ENCODE measurements around the gene WDR64.

WDR64 gene

DNA sequence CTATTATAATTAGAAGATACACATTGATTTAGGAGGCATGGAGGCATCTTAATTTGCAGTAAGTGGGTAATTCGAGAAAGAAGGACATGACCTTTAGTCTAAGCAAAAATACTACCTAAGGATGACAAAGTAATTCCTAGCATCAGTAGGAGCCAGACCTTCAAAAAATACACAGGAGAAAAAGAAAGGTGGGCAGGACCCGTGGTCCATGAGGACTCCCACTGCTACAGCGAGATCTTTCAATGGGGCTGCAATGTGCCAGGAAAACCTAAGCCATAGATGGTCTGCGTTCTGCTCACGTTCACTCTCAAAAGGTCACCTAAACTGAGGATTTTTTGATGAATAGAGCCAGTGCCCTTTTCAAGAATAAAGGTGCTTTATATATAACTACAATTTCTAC lies 185.3 kb downstream of the WDR64 start:
- in situ Hi-C loops (cut with HindIII; ENCODE audit: low pct_unique_long_range_greater_than_20kb, low sequenced_read_pairs), result no loop called here
- DNase-seq (ENCODE audit: low read depth in 1 of 2, low spot score in 1 of 2), result no peak
- no peak for TF ChIP-seq JUND (IDR thresholded peaks at IDR 0.05; ENCODE audit: low read depth)

DNA sequence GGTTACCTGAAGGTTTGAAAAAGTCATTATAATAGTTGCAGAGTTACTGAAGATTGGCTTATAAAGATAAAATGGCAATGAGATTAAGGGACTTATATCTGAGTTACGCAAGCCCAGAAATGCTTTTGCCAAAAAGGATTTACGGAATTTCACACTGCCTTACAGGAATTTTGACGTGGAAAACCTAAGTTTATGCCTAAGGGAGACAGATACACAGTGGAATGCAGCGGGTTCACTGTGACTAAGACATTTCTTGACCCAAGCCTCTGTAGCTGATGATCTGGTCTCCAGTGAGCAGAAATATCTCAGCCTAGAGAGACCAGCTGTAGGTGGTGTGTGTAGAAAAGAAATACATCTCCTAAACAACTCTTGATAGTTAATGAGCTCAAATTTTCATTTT lies 185.8 kb downstream of the WDR64 start:
- no peak for TF ChIP-seq JUND (IDR thresholded peaks at IDR 0.05; ENCODE audit: low read depth)
- in situ Hi-C loops (cut with HindIII; ENCODE audit: low pct_unique_long_range_greater_than_20kb, low sequenced_read_pairs), result no loop called here
- DNase-seq (ENCODE audit: low read depth in 1 of 2, low spot score in 1 of 2), result no peak

DNA sequence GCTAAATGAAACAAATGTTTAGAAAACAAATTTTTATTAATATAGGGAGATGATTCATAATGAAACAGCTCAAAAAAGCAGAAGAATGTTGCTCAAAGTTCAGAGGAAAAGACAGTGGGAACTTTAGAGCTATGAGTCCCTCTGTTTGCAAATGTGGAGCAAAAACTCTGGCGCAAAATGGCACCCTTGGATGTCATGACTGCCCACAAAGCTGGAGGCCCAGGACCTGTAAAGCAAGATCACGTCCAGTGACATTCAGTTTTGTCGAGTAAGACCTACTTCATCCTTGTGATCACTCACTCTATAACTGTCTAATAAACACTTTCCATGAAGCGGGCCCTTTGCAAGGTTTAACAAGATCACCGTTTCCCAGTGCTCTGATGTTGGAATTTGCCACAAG lies 186.8 kb downstream of the WDR64 start:
- in situ Hi-C loops (cut with HindIII; ENCODE audit: low pct_unique_long_range_greater_than_20kb, low sequenced_read_pairs), result no loop called here
- TF ChIP-seq JUND (IDR thresholded peaks at IDR 0.05; ENCODE audit: low read depth), result no peak
- no peak for DNase-seq (ENCODE audit: low read depth in 1 of 2, low spot score in 1 of 2)

DNA sequence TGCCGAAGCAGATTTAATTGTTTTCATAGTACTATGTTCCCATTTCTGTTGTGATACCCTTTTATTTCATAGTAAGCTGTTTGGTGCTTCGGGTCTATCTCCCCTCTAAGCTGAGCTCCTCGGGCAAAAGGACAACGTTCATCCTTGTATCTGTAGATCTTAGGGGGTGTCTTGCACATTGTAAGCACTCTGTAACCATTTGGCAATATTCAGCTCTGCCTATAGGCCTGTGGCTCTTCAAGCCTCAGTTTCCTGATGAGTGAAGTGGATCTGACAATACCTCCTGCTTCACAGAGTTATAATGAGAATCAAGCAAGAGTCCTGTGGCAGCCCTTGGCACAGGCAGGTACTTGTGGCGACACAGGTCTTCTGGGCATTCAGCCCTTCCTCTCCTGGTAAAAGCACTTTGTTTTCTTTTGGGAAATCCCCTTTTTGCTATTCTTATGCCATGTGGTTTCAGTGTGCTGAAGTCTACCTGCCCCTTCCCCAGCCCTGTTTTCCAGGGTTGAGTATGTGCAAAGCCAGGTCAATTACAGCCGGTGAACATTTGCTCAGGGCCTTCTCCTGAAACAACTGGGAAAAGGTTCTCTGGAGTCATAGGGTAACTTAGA lies 187.4 kb downstream of the WDR64 start:
- in situ Hi-C loops (cut with HindIII; ENCODE audit: low pct_unique_long_range_greater_than_20kb, low sequenced_read_pairs), result no loop called here
- TF ChIP-seq JUND (IDR thresholded peaks at IDR 0.05; ENCODE audit: low read depth), result no peak

DNA sequence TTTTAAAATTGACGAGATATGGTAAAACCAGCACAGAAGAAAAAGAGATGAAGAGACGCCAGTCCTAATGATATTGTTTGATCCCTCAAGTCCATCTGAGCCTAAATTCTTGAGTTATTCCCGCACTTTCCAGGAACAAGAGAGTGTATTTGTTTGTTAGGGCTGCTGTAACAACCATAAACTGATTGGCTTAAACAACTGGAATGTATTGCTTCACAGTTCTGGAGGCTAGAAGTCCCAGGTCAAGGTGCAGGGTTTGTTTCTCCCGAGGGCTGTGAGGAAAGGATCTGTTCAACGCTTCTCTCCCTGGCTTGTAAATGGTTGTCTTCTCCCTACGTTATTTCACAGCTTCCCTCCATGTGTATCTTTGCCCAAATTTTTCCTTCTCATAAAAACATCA lies 188.1 kb downstream of the WDR64 start:
- TF ChIP-seq JUND (IDR thresholded peaks at IDR 0.05; ENCODE audit: low read depth), result no peak
- peak in 1 of 2 experiments; percentile 4 for DNase-seq (ENCODE audit: low read depth in 1 of 2, low spot score in 1 of 2)
- in situ Hi-C loops (cut with HindIII; ENCODE audit: low pct_unique_long_range_greater_than_20kb, low sequenced_read_pairs), result no loop called here

More for the DNA sequence above, 187.4 kb downstream of the WDR64 start:
- DNase-seq (ENCODE audit: low read depth in 1 of 2, low spot score in 1 of 2), result no peak

DNA sequence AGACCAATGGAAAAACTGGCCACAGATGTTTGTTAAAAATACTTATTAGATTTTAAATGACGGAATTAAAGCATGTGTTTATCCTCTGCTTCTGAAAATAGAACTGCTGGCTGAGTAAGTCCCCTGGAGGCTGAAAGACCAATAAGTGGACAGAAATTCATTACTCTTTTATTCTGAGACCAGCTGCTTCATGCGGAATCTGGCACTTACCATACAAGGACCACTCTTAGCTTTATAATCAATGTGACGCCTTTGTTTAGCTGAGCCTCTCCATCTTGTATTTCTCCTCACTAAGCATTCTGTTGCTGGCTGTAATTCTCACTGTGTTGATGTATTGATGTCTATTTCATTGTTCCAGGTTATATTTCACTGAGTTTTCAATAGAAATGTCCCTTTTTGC lies 189.6 kb downstream of the WDR64 start:
- in situ Hi-C loops (cut with HindIII; ENCODE audit: low pct_unique_long_range_greater_than_20kb, low sequenced_read_pairs), result no loop called here
- TF ChIP-seq JUND (IDR thresholded peaks at IDR 0.05; ENCODE audit: low read depth), result no peak
- DNase-seq (ENCODE audit: low read depth in 1 of 2, low spot score in 1 of 2), result no peak

DNA sequence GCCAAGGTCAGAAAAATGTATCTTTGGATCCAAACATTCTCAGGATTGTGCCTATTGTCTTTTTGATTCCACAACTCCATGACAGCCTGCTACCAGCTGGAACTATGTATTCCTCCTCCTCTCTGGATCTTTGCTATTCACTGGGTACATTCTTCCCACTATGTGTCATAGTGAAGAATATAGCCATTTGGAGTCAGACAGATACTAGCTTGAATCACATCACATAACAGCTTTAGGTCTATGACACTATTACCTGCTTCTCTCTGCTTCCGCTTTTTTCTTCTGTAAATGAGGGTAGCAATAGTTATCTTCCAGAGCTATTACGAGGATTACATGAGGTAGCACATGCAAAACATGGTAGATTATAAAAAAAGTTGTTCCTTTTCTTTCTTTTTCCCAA lies 190.5 kb downstream of the WDR64 start:
- in situ Hi-C loops (cut with HindIII; ENCODE audit: low pct_unique_long_range_greater_than_20kb, low sequenced_read_pairs), result no loop called here
- DNase-seq (ENCODE audit: low read depth in 1 of 2, low spot score in 1 of 2), result no peak
- TF ChIP-seq JUND (IDR thresholded peaks at IDR 0.05; ENCODE audit: low read depth), result no peak

DNA sequence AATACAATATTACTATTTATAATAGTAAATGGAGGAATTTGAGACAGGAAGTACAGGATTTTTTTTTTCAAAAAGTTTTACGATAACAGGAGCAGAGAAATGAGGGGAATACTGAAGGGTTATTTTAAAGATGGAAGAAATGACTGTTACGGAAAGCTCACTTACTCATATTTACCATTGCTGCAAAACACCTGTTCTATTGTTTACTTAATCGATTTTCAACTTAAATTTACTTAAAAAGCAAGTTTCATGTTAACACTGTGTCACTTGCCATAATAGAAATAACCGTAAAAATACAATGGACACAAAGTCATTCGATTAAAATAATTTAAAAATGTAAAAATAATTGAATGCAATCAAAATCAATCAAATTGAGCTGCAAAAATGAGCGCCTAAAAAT lies 192.5 kb downstream of the WDR64 start:
- in situ Hi-C loops (cut with HindIII; ENCODE audit: low pct_unique_long_range_greater_than_20kb, low sequenced_read_pairs), result no loop called here

DNA sequence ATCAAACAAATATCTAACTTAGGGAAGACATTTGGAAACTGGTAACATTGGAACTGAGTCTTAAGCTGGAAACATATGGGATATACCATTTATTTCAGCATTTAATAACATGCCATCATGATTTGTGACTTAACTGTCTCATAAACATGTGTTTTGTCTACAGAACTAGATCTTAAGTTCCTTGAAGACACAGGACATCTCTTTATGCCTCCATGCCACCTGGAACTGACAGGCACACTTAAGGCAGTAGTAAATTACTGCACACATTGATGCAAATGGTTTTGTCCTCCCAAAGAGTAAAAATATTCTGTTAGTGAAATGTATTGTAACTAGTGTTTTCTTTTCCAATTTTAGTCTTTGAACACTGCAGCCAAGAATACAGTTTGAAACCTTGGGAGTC lies 194.3 kb downstream of the WDR64 start:
- TF ChIP-seq JUND (IDR thresholded peaks at IDR 0.05; ENCODE audit: low read depth), result no peak
- no peak for DNase-seq (ENCODE audit: low read depth in 1 of 2, low spot score in 1 of 2)
- in situ Hi-C loops (cut with HindIII; ENCODE audit: low pct_unique_long_range_greater_than_20kb, low sequenced_read_pairs), result no loop called here

More for the DNA sequence above, 192.5 kb downstream of the WDR64 start:
- DNase-seq (ENCODE audit: low read depth in 1 of 2, low spot score in 1 of 2), result no peak
- no peak for TF ChIP-seq JUND (IDR thresholded peaks at IDR 0.05; ENCODE audit: low read depth)

DNA sequence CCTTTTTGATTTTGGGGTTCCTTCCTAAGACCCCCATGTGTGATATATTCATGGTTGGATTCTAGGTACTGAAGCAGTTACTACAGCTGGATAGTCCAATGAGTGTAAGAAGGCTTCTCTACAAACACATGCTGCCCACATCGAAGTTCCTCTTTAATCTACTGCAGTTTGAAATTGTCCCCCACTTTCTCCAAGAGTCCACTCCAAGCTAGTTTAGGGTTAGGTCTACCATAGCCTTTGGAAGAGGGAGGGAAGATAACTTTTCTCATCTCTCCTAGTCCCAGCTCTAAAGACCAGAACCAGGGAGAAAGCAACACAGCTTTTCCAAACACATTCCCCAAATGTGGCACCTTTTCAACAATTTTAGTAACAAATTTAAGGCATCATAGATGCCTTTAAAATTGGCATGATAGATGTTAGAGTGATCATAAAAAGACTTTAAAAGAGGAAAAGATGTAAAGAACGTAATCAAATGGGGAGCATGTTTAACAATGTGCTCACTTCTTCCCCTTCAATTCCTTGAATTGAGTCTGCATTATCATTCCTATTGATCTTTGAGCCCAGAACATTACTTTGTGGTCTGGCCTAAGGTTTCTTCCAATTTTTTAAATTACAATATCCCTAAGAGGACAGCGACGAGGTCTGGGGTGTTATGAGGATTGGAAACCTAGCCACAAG lies 194.9 kb downstream of the WDR64 start:
- TF ChIP-seq JUND (IDR thresholded peaks at IDR 0.05; ENCODE audit: low read depth), result no peak
- in situ Hi-C loops (cut with HindIII; ENCODE audit: low pct_unique_long_range_greater_than_20kb, low sequenced_read_pairs), result no loop called here
- no peak for DNase-seq (ENCODE audit: low read depth in 1 of 2, low spot score in 1 of 2)

DNA sequence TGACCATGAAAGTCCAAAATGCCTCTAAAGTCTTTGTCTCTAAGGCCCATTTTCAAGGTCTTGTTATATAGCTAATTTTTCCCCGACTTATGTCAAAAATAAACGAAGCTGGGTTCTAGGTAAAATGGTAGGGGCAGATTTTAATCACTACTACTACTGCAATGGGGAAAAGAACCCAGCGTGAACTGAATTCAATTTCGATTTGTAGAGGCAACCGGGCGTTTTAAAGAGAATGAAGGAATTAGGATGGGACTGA lies 195.4 kb downstream of the WDR64 start:
- no peak for TF ChIP-seq JUND (IDR thresholded peaks at IDR 0.05; ENCODE audit: low read depth)
- in situ Hi-C loops (cut with HindIII; ENCODE audit: low pct_unique_long_range_greater_than_20kb, low sequenced_read_pairs), result no loop called here
- no peak for DNase-seq (ENCODE audit: low read depth in 1 of 2, low spot score in 1 of 2)

DNA sequence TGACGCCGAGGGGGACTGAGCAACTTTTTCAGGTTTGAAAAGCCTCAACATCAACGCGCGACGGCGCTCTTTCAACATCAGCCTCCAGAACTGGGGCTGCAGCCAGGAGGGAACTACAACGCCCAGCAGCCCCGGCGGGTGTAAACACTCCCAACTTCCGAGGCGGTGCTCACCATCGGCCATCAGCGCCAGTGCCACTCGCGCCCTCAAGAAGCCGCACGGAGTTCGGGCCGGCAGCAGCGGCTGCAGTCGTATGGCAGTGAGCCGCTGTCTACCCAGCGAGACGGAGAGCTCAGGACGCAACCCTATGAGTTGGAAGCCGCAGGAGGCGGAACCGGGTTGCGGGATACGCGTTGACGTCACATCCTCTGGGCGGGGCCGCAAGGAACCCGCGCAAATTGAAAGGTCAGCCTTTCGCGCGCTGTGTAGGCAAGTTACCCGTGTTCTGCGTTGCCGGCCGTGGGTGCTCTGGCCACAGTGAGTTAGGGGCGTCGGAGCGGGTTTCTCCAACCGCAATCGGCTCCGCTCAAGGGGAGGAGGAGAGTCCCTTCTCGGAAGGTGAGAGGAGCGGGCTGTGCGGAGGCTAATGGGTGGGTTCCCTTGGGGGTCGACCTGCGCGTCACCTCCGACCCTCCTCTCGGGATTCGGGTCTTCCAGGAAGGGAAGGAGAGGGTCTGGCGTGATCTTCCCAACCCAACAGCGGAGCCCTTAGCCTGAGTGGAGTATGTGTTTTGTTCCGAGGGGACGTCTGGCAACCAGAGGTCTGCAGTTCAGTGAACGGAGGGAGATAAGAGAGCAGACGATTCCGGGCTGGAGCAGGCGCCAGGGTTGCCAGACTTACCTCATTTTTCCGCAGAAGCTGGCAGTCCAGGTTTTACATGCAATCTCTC lies 196.0 kb downstream of the WDR64 start, which contains the start of gene EXO1:
TSS of gene EXO1 (plus strand) at position 409 of the 890 bp plus-strand sequence. CDS start 2,222 bp downstream, outside the sequence.
- DNase-seq (ENCODE audit: low read depth in 1 of 2, low spot score in 1 of 2), result peak; percentile 90 to 94
- no peak for TF ChIP-seq JUND (IDR thresholded peaks at IDR 0.05; ENCODE audit: low read depth)
- in situ Hi-C loops (cut with HindIII; ENCODE audit: low pct_unique_long_range_greater_than_20kb, low sequenced_read_pairs), result no loop called here

All from T47D (cell line).